PFSK-1 (cell line): ENCODE measurements around the gene STT3A.

Experiments
- POLR2AphosphoS5 ChIP-seq: IDR thresholded peaks from 2 replicates; pipeline ENCODE4 v1.6.1; 2012; ENCODE audit warnings: low read depth, mild to moderate bottlenecking, control low read depth, low read length, moderate library complexity
- REST ChIP-seq, 2 experiments: IDR thresholded peaks; 2 replicates each; pipeline versions ENCODE4 v1.6.1 to v1.8.0; 2011 to 2012; ENCODE audit warnings: low read depth in 2 of 2, low read length in 2 of 2, control low read depth in 1 of 2, inconsistent platforms in 1 of 2, mild to moderate bottlenecking in 1 of 2, moderate library complexity in 1 of 2; ENCODE audit not compliant: insufficient read depth in 1 of 2

DNA sequence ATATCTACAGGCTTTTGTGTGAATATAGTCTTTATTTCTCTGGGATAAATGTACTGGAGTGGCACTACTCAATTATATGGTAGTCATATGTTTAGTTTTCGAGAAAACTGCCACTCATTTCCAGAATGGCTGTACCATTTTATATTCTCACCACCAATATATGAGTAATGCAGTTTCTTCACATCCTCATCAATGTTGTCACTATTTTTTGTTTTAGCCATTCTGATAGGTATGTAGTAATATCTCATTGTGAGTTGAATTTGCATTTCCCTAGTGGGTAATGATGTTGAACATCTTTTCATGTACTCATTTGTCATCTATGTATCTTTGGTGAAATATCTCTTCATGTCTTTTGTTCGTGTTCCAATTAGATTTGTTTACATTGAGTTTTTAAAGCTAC lies 70.0 kb downstream of the STT3A start:
- TF ChIP-seq REST (IDR thresholded peaks at IDR 0.05; ENCODE audit: insufficient read depth in 1 of 2, low read depth in 2 of 2, low read length in 2 of 2) (no peak), POLR2AphosphoS5 (no peak)
